ENCODE measurements around the gene SLC6A15.

SLC6A15 gene

DNA sequence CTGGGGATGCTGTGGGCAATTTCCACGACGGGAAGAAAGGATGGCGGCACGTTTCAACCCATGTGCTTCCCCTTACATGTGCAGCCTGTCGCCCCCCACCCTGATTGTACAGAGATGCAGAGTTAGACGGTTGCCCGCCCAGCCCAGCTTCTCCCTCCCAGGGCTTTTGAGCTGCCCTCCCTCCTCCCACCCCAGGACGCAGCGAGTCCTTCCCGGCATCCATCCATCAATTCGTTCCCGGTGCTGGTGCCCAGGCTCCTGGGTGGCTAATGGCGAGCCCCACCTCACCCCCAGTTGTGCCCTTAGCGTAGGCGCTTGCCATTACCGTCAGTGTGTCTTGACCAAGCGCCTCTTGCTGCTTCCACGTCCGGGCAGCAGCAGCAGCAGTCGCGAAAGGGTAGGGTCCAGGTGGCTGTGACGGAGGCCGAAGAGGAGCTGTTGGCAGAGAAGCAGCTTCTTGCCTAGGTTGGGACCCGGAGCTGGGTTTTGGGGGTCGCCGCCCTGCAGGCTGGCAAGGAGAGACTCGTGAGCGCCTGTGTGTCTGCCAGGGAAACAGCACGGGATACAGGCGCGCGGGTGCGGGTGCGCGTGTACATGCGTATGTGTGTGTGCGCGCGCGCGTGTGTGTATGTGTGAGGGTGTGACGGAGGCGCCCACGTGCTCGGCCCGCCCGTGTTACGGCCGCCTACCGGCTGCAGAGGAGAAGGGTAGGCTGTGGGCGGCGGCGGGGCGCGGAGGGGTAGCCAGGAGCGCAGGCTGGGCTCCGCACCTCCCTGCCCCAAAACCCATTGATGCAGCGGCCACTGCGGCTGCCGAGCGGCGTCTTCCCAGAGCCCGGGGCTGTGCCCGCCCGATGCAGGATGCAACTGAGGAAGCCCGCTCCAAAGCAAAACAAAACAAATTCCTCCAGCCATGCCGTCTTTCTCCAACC is at the start of gene SLC6A15:
SLC6A15 (minus strand) TSS at position 602 of the 931 bp plus-strand sequence. CDS start 20,679 bp downstream, outside the sequence.
- DNase-seq (ENCODE audit: low spot score) = peak; percentile 14

DNA sequence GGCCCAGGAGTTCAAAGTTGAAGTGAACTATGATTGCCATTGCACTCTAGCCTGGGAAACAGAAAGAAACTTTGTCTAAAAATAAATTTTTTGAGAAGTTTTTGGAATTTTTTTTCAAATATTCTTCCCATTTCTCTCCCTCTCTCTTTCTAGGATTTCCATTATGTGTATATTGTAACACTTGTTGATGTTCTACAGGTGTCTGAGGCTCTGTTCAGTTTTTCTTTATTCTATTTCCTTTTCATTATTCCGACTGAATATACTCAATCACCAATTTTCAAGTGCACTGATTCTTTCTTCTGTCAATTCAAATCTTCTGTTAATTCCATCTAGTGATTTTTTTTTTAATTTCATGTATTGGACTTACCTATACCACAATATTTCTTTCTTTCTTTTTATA is 48.3 kb upstream of the SLC6A15 start:
- DNase-seq (ENCODE audit: low spot score) = no peak

DNA sequence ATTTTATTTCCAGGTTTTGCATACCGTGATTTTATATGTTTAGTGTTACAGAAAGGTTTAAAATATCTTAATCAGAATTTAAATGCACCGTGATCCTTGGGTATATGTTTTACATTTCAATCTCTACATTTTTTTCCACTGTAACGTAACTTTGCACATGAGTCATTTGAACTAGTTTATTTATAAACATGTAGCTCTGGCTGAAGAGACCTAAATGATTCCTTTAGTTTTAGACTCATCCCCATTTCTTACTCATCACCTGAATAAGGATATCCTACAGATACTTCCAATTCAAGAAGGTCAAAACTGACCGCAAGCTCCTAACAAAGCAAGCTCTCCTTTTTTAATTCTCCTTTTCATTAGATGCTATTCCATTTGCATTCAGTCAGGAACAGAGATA is 42.7 kb upstream of the SLC6A15 start:
- no peak for DNase-seq (ENCODE audit: low spot score)

DNA sequence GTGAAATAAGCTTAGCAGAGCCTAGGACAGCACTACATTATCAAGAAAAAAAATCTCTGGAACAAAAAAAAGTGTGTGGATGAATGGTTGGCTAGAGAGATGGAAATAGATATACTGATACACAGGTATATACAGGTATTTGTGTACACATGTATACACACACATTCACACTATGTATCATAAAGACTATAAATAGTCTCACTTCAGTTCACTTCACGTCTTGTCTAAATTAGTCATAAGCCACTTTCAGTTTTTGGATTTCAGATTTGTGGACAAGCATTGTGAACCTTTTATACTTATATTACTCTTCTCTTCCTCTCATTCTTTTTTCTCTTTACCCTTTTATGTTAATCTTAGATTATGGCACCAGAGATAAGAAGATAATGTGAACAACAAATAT is 41.8 kb upstream of the SLC6A15 start:
- DNase-seq (ENCODE audit: low spot score) = no peak

DNA sequence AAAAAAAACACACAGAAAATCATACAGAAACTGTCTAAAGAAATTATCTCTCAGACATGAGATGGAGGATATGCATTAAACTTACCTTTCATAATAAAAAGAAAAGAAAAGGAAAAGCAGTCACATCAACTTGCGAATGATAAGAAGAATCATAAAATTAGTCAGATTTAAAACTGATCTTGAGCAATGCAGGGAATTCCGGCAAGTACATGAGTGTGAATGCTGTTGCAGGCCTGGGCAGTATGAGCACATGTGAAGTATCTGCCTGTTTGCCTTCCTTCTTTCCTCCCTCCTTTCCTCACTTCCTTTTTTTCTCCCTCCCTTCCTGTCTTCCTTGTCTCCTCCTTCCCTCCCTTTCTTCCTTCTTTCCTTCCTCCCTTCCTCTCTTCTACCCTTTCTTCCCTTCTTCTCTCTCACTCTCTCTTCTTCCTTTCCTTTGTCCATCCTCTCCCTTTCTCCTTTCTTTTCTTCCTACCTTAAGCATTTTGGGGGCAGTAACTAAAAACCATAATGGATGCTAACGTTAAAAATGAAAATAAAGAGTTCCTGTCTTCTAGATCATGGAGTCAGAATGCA is 38.5 kb upstream of the SLC6A15 start:
- no peak for DNase-seq (ENCODE audit: low spot score)

DNA sequence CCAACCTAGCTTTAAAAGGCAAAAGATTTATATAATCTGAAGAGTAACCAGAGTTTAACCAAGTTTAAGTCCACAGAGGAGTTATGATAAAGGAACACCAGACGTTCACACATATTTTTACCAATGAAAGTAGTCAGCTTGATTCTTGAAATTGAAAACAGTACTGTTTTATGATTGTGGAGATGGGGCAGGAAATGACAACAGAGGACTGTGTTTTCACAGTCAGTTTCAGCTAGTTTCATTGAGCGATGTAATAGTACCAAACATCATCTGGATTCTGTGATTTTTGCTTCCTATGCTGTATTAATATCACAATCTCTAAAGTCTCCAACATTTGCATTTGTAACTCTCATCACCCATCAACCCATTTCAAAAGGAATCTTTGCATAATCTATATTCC is 34.2 kb upstream of the SLC6A15 start:
- no peak for DNase-seq (ENCODE audit: low spot score)

DNA sequence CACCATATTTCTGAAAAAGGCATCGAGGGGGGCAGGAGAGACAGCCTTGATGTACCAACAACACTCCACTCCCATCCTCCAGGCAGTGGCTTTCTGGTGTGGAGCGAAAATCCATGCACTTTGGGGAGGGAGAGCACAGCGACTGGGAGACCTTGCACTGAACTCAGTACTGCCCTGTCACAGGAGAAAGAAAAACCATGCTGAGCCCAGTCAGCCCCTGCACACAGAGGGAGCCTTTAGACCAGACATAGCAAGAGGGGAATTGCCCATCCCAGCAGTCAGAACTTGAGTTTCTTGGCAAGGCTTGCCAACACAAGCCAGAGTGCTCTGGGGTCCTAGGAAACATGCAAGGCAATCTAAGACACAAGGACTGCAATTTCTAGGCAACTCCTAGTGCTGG is 24.8 kb upstream of the SLC6A15 start:
- no peak for DNase-seq (ENCODE audit: low spot score)

DNA sequence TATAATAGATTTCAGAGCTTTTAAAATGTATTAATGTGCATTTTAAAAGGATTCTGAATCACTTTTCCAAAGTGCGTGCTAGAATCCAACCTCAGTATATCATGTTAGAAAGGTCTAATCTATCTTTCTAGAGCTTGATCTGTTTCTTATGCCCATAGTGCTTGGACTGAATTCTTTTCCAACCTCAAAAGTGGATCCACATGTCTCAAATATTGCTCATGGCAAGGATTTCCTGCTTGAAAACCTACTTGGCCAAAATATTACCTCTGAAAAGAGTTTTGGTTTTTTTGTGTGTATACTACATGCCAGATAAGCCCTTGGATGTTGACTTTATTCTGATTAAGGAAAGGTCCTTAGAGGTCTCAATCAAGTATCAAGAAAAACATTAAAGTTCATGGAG is 16.9 kb upstream of the SLC6A15 start:
- DNase-seq (ENCODE audit: low spot score) = no peak

DNA sequence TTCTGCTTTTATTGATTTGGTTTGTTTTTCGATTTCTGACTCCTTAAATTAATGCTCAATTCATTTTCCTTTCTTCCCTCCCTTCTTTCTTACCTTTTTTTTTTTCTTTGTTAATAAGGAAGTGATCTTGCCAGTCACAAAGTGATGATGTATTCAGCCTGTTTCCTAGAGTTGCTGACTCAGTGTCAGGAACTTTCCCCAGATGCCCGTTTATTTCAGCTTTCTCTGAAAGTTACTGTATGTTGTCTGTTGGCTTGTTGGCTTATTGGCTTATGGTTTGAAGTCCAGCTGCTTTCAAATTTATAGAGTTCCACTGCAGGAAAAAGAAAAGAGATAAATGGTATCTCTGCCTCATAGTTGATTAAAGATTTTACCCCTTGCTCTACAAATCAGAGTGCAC is 12.4 kb upstream of the SLC6A15 start:
- DNase-seq (ENCODE audit: low spot score) = no peak

DNA sequence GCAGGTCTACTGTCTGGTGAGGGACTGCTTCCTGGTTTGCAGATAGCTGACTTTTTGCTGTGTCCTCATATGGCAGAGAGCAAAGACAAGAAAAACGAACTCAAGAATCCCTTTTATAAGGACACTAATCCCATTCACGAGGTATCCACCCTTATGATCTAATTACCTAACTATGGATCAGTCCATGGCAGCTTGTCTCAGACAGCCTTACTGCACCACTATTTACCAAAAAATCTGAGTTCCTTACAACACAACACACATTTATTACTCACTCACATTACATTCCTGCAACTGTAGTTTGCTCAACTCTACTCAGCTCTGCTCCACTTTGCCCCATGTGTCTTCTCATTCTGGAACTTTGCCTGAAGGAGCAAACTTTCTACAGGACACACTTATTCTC is 10.1 kb upstream of the SLC6A15 start:
- DNase-seq (ENCODE audit: low spot score) = no peak

DNA sequence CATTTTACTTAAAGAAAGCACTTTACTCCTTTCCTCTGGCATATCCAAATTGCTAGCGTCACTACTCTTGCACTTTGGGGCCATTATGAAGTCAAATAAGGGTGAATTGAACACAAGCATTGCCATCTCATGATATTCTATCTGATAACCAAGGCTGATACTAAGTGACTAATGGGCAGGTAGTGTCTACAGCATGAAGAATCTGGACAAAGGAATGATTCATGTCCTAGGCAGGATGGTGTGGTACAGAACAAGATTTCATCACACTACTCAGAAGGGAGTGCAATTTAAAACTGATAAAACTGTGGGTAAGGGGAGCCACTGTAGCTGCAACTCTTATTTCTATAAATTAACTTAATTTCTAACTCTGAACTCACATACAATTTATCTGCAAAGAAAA is 7.7 kb upstream of the SLC6A15 start:
- no peak for DNase-seq (ENCODE audit: low spot score)

DNA sequence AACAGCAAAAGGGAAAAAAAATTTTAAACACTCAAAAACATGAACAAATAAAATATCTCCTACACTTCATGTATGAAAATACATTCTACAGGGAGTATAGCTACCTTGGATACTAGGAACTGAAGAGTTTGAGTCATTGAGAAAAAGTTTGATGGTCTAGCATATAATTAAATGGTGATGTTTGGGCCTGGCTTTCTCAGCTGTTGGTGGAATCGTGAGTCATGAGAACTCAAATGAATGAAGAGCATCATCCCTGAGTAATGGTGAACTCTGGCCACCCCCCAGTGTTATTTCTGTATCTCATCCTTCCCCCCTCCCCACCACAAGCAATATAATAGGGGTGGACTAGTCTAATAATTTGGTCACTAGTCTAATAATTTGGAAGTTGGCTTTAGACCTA is 6.7 kb upstream of the SLC6A15 start:
- no peak for DNase-seq (ENCODE audit: low spot score)

DNA sequence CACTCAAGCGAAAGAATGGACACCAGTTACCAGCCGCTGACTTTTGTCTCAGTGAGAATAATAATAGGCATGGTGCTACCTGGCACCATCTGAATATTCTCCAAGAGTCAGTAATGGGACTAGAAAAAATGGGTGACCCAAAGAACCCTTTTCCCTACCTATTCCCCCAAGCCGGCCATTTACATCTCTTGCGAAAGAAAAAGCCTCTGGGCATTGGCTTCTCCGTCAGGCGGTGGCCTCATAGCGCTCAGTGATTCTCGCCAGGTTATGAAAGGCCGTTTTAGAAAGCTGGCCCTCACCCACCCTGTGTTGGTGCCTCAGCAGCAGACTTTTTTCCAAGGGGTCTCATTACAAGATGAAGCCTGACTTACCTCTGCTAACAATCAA is 523 bp upstream of the SLC6A15 start:
- no peak for DNase-seq (ENCODE audit: low spot score)

DNA sequence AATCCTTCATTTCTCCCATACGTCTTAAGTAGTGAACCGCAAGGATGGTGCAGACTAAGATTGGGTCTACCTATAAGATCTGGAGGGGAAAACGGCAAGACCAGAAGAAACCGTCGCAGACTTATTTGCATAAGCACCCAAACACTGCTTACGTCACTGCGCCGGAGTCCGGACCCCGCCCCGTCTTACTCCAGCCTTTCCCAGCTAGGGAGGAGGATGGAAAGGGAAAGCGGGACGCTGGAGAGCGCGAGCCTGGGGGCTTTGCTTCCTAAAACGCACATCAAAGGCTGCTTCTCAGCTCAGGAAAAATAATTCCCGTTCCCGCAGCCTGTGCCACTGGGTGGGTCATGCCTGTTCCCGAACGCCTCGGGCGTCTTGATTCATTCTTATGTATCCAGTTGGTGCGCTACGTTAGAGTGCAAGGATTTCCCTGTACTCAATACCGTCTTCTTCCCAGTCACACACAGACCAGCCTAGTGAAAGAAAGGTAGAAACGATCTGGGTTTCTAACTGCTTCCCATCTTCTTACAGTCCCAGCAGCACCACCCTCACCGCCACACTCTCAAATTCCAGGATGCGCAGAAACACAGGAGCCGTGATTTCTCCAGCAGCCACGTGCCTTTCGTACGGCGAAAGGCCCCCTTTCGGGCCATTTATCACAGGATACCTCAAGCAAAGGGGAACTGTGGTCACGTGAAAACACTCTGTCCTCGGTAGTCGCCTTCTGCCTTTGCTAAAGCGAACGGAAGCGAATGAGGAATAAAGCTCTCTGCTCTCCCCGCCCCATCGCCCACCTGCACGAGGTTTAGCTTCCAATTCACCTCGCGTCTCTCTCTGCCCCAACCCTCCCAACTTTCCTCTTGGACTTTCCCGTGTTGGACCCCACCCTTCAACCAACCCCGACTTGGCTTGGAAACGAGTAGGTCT is 1.1 kb downstream of the SLC6A15 start:
- DNase-seq (ENCODE audit: low spot score) = peak; percentile 26

DNA sequence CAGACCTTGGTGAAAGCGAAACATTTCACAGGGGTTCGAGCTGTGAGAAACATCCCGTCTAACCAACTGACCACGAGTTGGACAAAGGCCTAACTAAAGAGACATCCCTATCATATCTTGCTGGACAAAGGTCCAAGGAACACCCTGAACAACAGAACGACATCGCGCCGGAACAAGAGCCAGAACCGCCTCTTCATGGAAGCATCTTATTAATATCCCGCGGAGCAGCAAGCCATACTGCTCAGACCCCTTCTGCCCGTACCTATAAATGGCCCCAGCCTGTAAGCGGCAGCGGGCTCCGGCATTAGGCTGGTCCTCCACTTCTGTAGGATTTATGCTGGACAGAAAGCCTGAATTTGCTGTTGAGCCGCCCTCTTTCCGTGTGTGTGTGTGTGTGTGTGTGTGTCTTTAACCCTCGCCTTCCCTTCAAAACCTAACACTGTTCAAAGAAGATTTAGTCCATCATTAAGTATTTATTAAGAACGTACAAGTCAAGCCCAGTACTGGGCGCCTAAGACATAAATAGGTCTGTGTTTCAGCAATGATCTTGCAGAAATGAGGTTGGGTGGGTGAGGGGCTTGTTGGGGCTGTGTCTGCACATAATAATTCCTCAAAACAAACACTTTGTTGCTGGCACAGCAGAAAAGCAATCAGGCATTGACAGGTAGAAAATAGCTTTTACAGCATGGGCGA is 1.9 kb downstream of the SLC6A15 start:
- no peak for DNase-seq (ENCODE audit: low spot score)

DNA sequence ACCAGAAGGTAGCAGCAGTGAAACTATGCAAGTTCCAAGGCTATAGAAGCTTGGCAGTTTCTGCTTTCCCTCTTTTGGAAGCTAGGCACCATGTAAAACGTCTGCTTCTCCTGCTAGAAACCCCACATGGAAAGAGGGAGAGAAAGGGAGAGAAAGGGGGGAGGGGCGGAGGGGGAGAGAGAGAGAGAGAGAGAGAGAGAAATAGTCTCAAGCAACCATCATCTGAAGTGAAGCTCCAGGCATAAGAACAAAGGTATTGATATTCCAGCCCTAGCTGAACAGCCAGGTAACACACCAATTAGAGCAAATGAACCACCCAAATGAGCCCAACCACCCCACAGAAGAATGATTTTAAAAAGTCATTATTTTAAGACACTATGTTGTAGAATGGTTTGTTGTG is 8.5 kb downstream of the SLC6A15 start:
- no peak for DNase-seq (ENCODE audit: low spot score)

DNA sequence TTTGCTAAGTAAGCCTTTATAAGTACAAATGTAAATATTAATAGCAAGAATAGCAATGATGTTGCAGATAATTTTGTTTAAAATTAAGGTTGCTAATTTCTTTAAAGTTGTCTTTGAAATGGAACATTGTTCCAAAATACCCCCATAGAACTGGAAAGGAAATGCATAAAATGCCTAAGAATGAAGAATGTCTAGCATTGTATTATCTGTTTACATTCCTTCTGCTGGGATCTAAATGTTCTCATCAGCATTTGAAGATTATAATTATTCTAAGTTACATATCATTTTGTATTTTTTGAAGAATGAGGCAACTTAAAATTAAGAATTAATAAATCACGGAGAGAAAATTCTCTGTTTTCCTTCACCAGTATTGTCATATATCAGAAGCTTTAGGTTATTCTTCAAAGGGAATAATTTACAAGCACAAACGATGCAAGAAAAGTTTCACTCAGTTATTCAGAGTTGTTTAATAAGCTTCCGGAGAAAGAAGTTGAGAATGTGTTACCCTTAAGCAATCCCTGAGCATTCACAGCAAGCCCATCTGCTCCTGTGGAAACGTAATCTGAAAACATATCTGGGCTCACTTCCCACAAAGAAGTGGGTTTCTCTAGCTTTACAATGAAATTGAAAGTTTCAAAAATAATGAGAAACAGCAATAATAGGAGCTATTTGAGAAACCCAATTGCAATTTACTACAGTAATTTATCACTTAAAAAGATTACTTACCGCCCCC is 21.3 kb downstream of the SLC6A15 start:
- DNase-seq (ENCODE audit: low spot score) = no peak

DNA sequence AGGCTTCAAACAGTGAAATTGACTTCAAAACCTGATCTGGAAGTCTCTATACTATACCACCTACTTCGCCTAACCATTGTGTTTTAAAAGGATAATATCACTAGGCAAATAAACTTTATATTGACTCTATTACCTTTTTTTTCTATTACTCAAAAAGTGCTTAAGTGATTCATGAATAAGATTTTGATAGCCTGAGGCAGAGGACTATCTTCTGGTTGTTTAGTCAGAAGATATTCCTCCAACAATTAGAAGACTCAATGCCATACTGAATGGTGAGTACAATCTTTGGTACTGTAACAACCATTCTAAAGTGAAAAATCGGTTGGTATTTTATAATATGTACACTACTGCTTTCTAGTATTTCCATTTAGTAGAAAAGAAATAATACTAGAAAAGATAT is 22.8 kb downstream of the SLC6A15 start:
- DNase-seq (ENCODE audit: low spot score) = no peak

DNA sequence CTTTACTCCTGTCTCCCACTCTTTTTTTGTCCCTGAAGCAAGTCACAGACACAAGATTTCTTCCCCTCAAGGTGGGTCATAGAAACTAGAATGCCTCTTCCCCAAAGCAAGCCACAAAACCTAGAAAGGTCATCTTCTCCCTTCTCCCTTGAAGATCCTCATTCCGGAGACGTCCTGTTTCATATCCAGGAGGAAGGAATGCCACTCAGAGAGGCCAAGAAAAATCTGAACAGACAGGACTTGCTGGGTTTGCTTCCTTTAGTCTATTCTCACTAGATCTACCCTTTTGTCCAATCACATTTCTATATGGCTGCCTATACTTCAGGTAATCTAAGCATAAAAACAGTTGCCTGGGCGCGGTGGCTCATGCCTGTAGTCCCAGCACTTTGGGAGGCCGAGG is 23.7 kb downstream of the SLC6A15 start:
- no peak for DNase-seq (ENCODE audit: low spot score)

DNA sequence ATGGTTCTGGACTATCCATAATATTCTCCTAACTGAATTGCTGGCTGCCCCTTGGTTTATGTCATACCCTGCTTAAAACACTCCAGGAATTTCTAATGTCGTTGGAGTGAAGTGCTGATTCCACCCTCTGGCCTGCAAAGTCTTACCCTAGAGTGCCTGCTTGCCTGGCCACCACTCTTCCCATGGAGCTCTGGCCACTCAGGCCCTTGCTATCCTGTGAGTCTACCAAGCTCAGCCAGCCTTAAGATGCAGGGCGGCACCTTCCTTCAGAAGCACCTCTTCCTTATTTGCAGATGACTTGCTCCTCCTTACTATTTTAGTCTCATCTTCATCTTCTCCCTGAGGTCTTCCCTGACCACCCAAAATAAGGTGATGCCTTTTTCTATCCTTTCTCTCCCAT is 35.3 kb downstream of the SLC6A15 start:
- DNase-seq (ENCODE audit: low spot score) = no peak

DNA sequence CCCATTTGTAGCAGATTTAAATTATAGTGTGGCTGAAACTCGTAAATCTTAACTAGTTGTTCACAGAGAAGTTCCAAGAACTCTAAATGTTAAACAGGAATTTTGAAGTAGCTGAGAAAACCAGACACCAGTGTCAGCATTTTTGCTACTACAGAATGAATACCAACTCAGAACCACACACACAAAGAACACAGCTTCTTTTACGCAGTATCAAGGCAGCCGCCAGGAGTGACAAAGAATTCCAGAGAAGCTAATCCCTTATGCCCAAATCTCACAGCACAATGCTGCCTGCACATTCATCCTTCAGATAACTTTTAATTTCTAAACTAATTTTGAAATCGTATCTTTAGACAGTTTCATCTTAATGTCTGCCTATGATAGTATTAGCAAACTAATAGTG is 37.4 kb downstream of the SLC6A15 start:
- no peak for DNase-seq (ENCODE audit: low spot score)

DNA sequence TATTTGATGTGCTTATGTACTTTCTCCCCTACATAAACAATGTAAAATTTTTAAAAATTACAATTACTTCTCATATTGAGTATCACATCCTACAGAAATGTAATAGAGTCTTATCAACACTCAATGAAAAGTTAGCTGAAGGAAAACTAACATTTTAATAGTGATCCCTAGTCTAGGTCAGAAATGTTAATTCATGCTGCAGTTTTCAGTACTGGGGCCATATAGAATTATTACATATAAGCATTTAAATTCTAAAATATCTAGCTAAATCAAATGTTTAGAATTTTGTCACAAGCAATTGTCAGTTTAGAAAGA is 37.8 kb downstream of the SLC6A15 start:
- DNase-seq (ENCODE audit: low spot score) = no peak

Data from germinal center (tissue), 1 donor.